Measurements from ENCODE around the gene DAND5. TPM values are rescaled to one million over a fixed set of nuclear protein-coding genes. Genes with fewer than 3 reads are reported as not detected.

DAND5 gene
- total and polyA plus RNA-seq, 9 of the 15 experiments (the other 6 are each of a cell fraction or from before 2014, with no cell fraction given) = 0.22 to 0.83 (median 0.60) TPM

DNA sequence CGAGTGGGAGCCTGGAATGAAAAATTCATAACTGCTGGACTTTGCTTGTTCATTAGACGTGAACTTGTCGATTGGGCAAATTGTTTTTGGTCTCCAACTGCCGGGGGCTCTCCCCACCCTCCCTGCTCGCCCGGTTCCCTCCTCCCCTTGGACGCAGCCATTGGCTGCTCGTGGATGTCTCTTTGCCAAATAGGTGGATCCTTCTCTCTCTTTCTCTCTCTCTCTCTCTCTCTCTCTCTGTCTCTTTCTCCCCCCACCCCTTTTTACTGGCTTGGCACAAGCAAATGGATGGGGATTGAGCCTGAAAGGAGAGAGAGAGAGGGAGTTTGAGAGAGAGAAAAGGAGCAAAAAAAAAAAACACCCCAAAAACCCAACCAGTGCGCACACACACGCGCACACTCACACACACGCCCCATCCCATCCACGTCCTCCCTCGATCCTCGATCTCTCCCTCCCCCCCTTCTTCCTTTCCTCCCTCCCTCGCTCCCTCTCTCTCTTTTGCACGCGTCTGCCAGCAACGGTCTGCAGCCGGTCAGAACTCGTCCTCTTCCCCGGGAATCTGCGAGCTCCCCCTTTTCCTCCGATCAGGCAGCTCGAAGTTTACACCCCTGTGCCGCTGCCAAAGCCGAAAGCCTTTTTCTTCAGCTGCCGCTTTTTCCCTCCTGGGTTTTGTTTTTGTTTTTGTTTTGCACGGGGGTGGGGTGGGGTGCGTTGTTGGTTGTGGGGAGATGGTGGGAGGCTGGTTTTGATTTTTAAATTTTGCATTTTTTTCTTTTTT lies 53.7 kb downstream of the DAND5 start (continued):
- no peak for TF ChIP-seq FOXA1 (IDR thresholded peaks at IDR 0.05; ENCODE audit: borderline replicate concordance)
- no peak for TF ChIP-seq ZNF785 (CRISPR knock-in tag; IDR thresholded peaks at IDR 0.05)
- no peak for TF ChIP-seq FOXK1 (CRISPR knock-in tag; IDR thresholded peaks at IDR 0.05; ENCODE audit: borderline replicate concordance)
- no peak for TF ChIP-seq ZNF668 (CRISPR knock-in tag; IDR thresholded peaks at IDR 0.05)
- TF ChIP-seq BDP1 (IDR thresholded peaks at IDR 0.05; ENCODE audit: insufficient read depth, insufficient read length) = no peak
- no peak for TF ChIP-seq HNRNPUL1 (IDR thresholded peaks at IDR 0.05; ENCODE audit: low read length)
- TF ChIP-seq POLR2AphosphoS5 (IDR thresholded peaks at IDR 0.05; ENCODE audit: control insufficient read depth, insufficient read depth, low read depth, low read length) = no peak
- TF ChIP-seq TEAD1 (CRISPR knock-in tag; IDR thresholded peaks at IDR 0.05) = no peak
- no peak for TF ChIP-seq ZNF561 (CRISPR knock-in tag; conservative IDR thresholded peaks at IDR 0.05)
- no peak for TF ChIP-seq CEBPB (tag; IDR thresholded peaks at IDR 0.05)
- no peak for TF ChIP-seq HOMEZ (CRISPR knock-in tag; IDR thresholded peaks at IDR 0.05)
- TF ChIP-seq HSF4 (CRISPR knock-in tag; IDR thresholded peaks at IDR 0.05; ENCODE audit: borderline replicate concordance) = no peak
- TF ChIP-seq CCAR2 (IDR thresholded peaks at IDR 0.05; ENCODE audit: low read depth, low read length) = no peak
- TF ChIP-seq KLF10 (CRISPR knock-in tag; IDR thresholded peaks at IDR 0.05) = no peak
- TF ChIP-seq, protein P1, sequence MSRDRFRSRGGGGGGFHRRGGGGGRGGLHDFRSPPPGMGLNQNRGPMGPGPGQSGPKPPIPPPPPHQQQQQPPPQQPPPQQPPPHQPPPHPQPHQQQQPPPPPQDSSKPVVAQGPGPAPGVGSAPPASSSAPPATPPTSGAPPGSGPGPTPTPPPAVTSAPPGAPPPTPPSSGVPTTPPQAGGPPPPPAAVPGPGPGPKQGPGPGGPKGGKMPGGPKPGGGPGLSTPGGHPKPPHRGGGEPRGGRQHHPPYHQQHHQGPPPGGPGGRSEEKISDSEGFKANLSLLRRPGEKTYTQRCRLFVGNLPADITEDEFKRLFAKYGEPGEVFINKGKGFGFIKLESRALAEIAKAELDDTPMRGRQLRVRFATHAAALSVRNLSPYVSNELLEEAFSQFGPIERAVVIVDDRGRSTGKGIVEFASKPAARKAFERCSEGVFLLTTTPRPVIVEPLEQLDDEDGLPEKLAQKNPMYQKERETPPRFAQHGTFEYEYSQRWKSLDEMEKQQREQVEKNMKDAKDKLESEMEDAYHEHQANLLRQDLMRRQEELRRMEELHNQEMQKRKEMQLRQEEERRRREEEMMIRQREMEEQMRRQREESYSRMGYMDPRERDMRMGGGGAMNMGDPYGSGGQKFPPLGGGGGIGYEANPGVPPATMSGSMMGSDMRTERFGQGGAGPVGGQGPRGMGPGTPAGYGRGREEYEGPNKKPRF (IDR thresholded peaks at IDR 0.05; ENCODE audit: low read depth, low read length) = no peak
- TF ChIP-seq KDM1A (IDR thresholded peaks at IDR 0.05) = peak in 1 of 2 experiments; percentile 28; a peak in 1 of 4 replicates
- no peak for TF ChIP-seq HDAC3 (IDR thresholded peaks at IDR 0.05; ENCODE audit: borderline replicate concordance, partially characterized antibody)
- TF ChIP-seq DPF2 (IDR thresholded peaks at IDR 0.05) = peak; percentile 46; the same call in 1 of the 2 replicates
- TF ChIP-seq ZNF224 (CRISPR knock-in tag; IDR thresholded peaks at IDR 0.05) = no peak

Measured in K562 (cell line).